IMR-90 (cell line): Measurements from ENCODE around the gene MYL10. TPM values are rescaled to one million over a fixed set of nuclear protein-coding genes. Genes with fewer than 3 reads are reported as not detected.

Experiments used
- ATAC-seq: fragments of 200-7000 bp; cut with Tn5 transposase; 2 replicates; pipeline ENCODE4 v1.9.1; 2020; ENCODE audit warnings: low read depth, mild to moderate bottlenecking, moderate library complexity
- BruUV-seq: library from RNA; stranded (reverse); fragments of 400-500 nt; replicated peaks from 2 replicates; lab custom pipeline; 2021; lab: Mats Ljungman, UMichigan
- CTCF ChIA-PET: fragments of 300-600 bp; formaldehyde crosslinking; extraction: SDS; loops from one replicate; lab custom pipeline; 2021; ENCODE audit warnings: antibody characterized with exemption; lab: Yijun Ruan, JAX
- POLR2A ChIA-PET: fragments of 300-600 bp; sonication (Branson Sonifier 250); formaldehyde crosslinking; loops from one replicate; lab custom pipeline; 2022; ENCODE audit warnings: antibody characterized with exemption; ENCODE audit not compliant: unreplicated experiment; lab: Charles Lee
- DNase-seq: peaks from one replicate; pipeline ENCODE4 v3.0.0; 2013
- H2AFZ ChIP-seq: replicated peaks from 2 replicates; pipeline ENCODE3; 2013; ENCODE audit warnings: low read length, mild to moderate bottlenecking; ENCODE audit not compliant: poor library complexity
- H2AK5ac ChIP-seq: 2 replicates; pipeline ENCODE4 v1.6.1; 2013; ENCODE audit warnings: low read depth, low read length, inconsistent platforms
- H2AK9ac ChIP-seq: replicated peaks from 2 replicates; pipeline ENCODE3; 2013; ENCODE audit warnings: mild to moderate bottlenecking, low read depth, low read length, moderate library complexity; ENCODE audit not compliant: poor library complexity
- H2BK120ac ChIP-seq: 2 replicates; pipeline ENCODE4 v1.6.1; 2013; ENCODE audit warnings: low read depth, low read length, inconsistent platforms
- H2BK15ac ChIP-seq: 3 replicates; pipeline ENCODE4 v1.6.1; 2013; ENCODE audit warnings: low read depth, low read length, inconsistent platforms
- H2BK20ac ChIP-seq: 2 replicates; pipeline ENCODE4 v1.6.1; 2013; ENCODE audit warnings: low read depth, mild to moderate bottlenecking, inconsistent platforms, low read length, moderate library complexity
- H2BK5ac ChIP-seq: 2 replicates; pipeline ENCODE4 v1.6.1; 2013; ENCODE audit warnings: mild to moderate bottlenecking, low read depth, low read length, inconsistent platforms; ENCODE audit not compliant: poor library complexity, severe bottlenecking
- H3K14ac ChIP-seq: replicated peaks from 2 replicates; pipeline ENCODE4 v1.6.1; 2013; ENCODE audit warnings: low read depth, low read length, inconsistent platforms
- H3K18ac ChIP-seq: 2 replicates; pipeline ENCODE4 v1.6.1; 2013; ENCODE audit warnings: low read depth, low read length, control low read depth
- H3K23ac ChIP-seq: 2 replicates; pipeline ENCODE4 v1.6.1; 2013; ENCODE audit warnings: low read depth, low read length, inconsistent platforms
- H3K27ac ChIP-seq: 2 replicates; pipeline ENCODE4 v1.5.1; 2013; ENCODE audit warnings: mild to moderate bottlenecking, control low read depth, low read length; ENCODE audit not compliant: insufficient read depth
- H3K27me3 ChIP-seq: 2 replicates; pipeline ENCODE4 v1.6.1; 2013; ENCODE audit warnings: low read length; ENCODE audit not compliant: control insufficient read depth, insufficient read depth
- H3K36me3 ChIP-seq: 2 replicates; pipeline ENCODE4 v1.6.1; 2013; ENCODE audit warnings: low read length, mixed read lengths; ENCODE audit not compliant: control insufficient read depth, insufficient read depth
- H3K4ac ChIP-seq: 2 replicates; pipeline ENCODE4 v1.6.1; 2013; ENCODE audit warnings: low read depth, low read length, inconsistent platforms
- H3K4me1 ChIP-seq: 2 replicates; pipeline ENCODE4 v1.6.1; 2013; ENCODE audit warnings: low read length, mixed read lengths; ENCODE audit not compliant: control insufficient read depth, insufficient read depth
- H3K4me2 ChIP-seq: 2 replicates; pipeline ENCODE4 v1.6.1; 2013; ENCODE audit warnings: low read depth, mild to moderate bottlenecking, control low read depth, low read length, moderate library complexity
- H3K4me3 ChIP-seq: 2 replicates; pipeline ENCODE4 v1.5.1; 2013; ENCODE audit warnings: low read depth, mild to moderate bottlenecking, control low read depth, low read length, moderate library complexity; ENCODE audit not compliant: insufficient read depth
- H3K56ac ChIP-seq: 2 replicates; pipeline ENCODE4 v1.6.1; 2013; ENCODE audit warnings: low read length, inconsistent platforms; ENCODE audit not compliant: insufficient read depth; ENCODE audit errors: extremely low read depth
- H3K79me1 ChIP-seq, 2 experiments: 2 replicates each; pipeline ENCODE4 v1.6.1; 2013; ENCODE audit warnings: low read length in 2 of 2, inconsistent platforms in 1 of 2, low read depth in 1 of 2
- H3K9ac ChIP-seq: 2 replicates; pipeline ENCODE4 v1.6.1; 2013; ENCODE audit warnings: low read depth, low read length, control low read depth
- H3K9me1 ChIP-seq: 2 replicates; pipeline ENCODE4 v1.6.1; 2013; ENCODE audit warnings: low read length, inconsistent platforms; ENCODE audit not compliant: insufficient read depth
- H3K9me3 ChIP-seq: 2 replicates; pipeline ENCODE4 v1.6.1; 2013; ENCODE audit warnings: low read length; ENCODE audit not compliant: control insufficient read depth, insufficient read depth
- H4K20me1 ChIP-seq: 2 replicates; pipeline ENCODE4 v1.6.1; 2013; ENCODE audit warnings: low read length, inconsistent platforms; ENCODE audit not compliant: insufficient read depth
- H4K5ac ChIP-seq: 2 replicates; pipeline ENCODE4 v1.6.1; 2013; ENCODE audit warnings: mild to moderate bottlenecking, low read depth, low read length, control low read depth
- H4K8ac ChIP-seq, 2 experiments: 2 replicates each; pipeline ENCODE4 v1.6.1; 2013; ENCODE audit warnings: low read depth in 2 of 2, low read length in 2 of 2, control low read depth in 1 of 2, inconsistent platforms in 1 of 2
- H4K91ac ChIP-seq: 2 replicates; pipeline ENCODE4 v1.6.1; 2013; ENCODE audit warnings: low read depth, low read length, inconsistent platforms; ENCODE audit not compliant: insufficient read depth
- BHLHE40 ChIP-seq: fragments of 150-350 bp; IDR thresholded peaks from 2 replicates; pipeline ENCODE4 v1.6.1; 2016; ENCODE audit warnings: mild to moderate bottlenecking, low read depth, low read length
- CEBPB ChIP-seq: IDR thresholded peaks from 2 replicates; pipeline ENCODE4 v1.6.1; 2012; ENCODE audit warnings: low read depth, low read length, improper control_type of control experiment
- CHD1 ChIP-seq: IDR thresholded peaks from 2 replicates; pipeline ENCODE4 v1.6.1; 2012; ENCODE audit warnings: low read depth, low read length, improper control_type of control experiment
- CTCF ChIP-seq: conservative IDR thresholded peaks from 2 replicates; pipeline ENCODE4 v1.5.1; 2012; ENCODE audit warnings: mild to moderate bottlenecking, low read depth, low read length, improper control_type of control experiment
- FOS ChIP-seq: fragments of 150-350 bp; IDR thresholded peaks from 2 replicates; pipeline ENCODE4 v1.6.1; 2016; ENCODE audit warnings: low read depth, low read length
- MAFK ChIP-seq: IDR thresholded peaks from 2 replicates; pipeline ENCODE4 v1.6.1; 2012; ENCODE audit warnings: low read depth, low read length, improper control_type of control experiment
- MXI1 ChIP-seq: IDR thresholded peaks from 2 replicates; pipeline ENCODE4 v1.6.1; 2012; ENCODE audit warnings: low read depth, mild to moderate bottlenecking, low read length, moderate library complexity, borderline replicate concordance
- NFE2L2 ChIP-seq: fragments of 150-350 bp; IDR thresholded peaks from 2 replicates; pipeline ENCODE4 v1.6.1; 2016; ENCODE audit warnings: low read depth, mild to moderate bottlenecking, low read length
- RCOR1 ChIP-seq: IDR thresholded peaks from 2 replicates; pipeline ENCODE4 v1.6.1; 2012; ENCODE audit warnings: mild to moderate bottlenecking, low read length, improper control_type of control experiment; ENCODE audit not compliant: insufficient replicate concordance
- RFX5 ChIP-seq: IDR thresholded peaks from 2 replicates; pipeline ENCODE4 v1.8.0; 2012; ENCODE audit warnings: low read depth, mild to moderate bottlenecking, low read length, moderate library complexity
- SMC3 ChIP-seq: fragments of 150-350 bp; IDR thresholded peaks from 2 replicates; pipeline ENCODE4 v1.6.1; 2016; ENCODE audit warnings: low read depth, mild to moderate bottlenecking, antibody characterized with exemption, low read length, moderate library complexity
- WGBS, 2 experiments: methylation state at CpG; one replicate each; pipeline versions ENCODE4 v1.1.5 to v1.1.7; 2013; ENCODE audit warnings: missing lambda C conversion rate in 2 of 2; ENCODE audit not compliant: insufficient read length in 1 of 2; ENCODE audit errors: extremely low coverage in 2 of 2; 5-methylcytosine and 5-hydroxymethylcytosine counted together
- dilution Hi-C: fragments of 300-500 bp; cut with HindIII; formaldehyde crosslinking; loops from one replicate; pipeline ENCODE4 v1.14.3; 2018; ENCODE audit warnings: low sequenced_read_pairs; ENCODE audit not compliant: unreplicated experiment
- in situ Hi-C: fragments of 300-500 bp; cut with MboI; formaldehyde crosslinking; loops from 3 replicates; pipeline ENCODE4 v1.14.3; 2019; ENCODE audit warnings: low sequenced_read_pairs, inconsistent platforms, mixed read lengths
- intact Hi-C: fragments of 100-400 bp; cut with micrococcal nuclease; formaldehyde crosslinking; loops from 2 replicates; pipeline ENCODE4 v1.10.0; 2022
- polyA plus RNA-seq, 3 experiments: library from polyadenylated mRNA; depleted of rRNA; stranded (reverse); fragments of >200 nt; gene quantifications; 2 replicates each; pipeline ENCODE4 v1.2.3, GENCODE V29; 2012; ENCODE audit warnings: low replicate concordance in 1 of 3
- total RNA-seq: library from RNA; depleted of rRNA; stranded (reverse); fragments of >200 nt; gene quantifications from 2 replicates; pipeline ENCODE4 v1.2.3, GENCODE V29; 2012
- TF ChIP-seq, protein P1 (sequence below): fragments of 150-350 bp; IDR thresholded peaks from 2 replicates; pipeline ENCODE4 v1.6.1; 2016; ENCODE audit warnings: low read depth, mild to moderate bottlenecking, low read length, moderate library complexity, borderline replicate concordance

MYL10 gene
- total and polyA plus RNA-seq, 2 of the 4 experiments (the other 2 are of a cell fraction): not detected

GRCh38 chr7:101666293-101666692, 37.2 kb upstream of the MYL10 start:
- 79% methylated on average over 2 of the region's 8 CpGs; no CpG with 5 or more reads in 1 of the 2 experiments for WGBS, 2 experiments
- dilution Hi-C loops (no loop called here), in situ Hi-C loops (no loop called here), intact Hi-C loops (no loop called here)
- Histone ChIP-seq H3K23ac (no peak overlapping the region), H3K36me3 (no peaks in the 10 kb centered on the region), H4K20me1 (no peaks in the 10 kb centered on the region), H2BK15ac (no peak overlapping the region), H3K27me3 (peaks cover 42% of the 10 kb centered on the region), H4K5ac (no peak overlapping the region), H3K4ac (no peak overlapping the region), H2AK5ac (no peak overlapping the region), H3K18ac (no peak overlapping the region), H3K4me1 (no peaks in the 10 kb centered on the region), H4K8ac (no peak overlapping the region), H3K56ac (no peak overlapping the region), H2AFZ (no peak overlapping the region), H2BK120ac (no peak overlapping the region), H3K14ac (no peak overlapping the region), H4K91ac (no peak overlapping the region), H3K79me1 (no peaks in the 10 kb centered on the region), H3K4me2 (no peak overlapping the region), H3K9me3 (peaks cover 4% of the 10 kb centered on the region), H2AK9ac (no peak overlapping the region), H3K4me3 (no peak overlapping the region), H3K9ac (no peak overlapping the region), H2BK5ac (no peak overlapping the region), H2BK20ac (no peak overlapping the region), H3K9me1 (no peaks in the 10 kb centered on the region), H3K27ac (no peak overlapping the region)
- ChIA-PET CTCF (no interaction called here), POLR2A (interaction anchor here (0.6 kb wide), 1 partner anchor 61 kb away, joined by 3 read pairs; no protein-coding TSS in a partner anchor)
- no TSS peak for BruUV-seq
- TF ChIP-seq BHLHE40 (no peak), CEBPB (no peak), CTCF (no peak), CHD1 (no peak), SMC3 (no peak), MXI1 (no peak), RFX5 (no peak), NFE2L2 (no peak), RCOR1 (no peak), MAFK (no peak), FOS (no peak)
- TF ChIP-seq, protein P1, sequence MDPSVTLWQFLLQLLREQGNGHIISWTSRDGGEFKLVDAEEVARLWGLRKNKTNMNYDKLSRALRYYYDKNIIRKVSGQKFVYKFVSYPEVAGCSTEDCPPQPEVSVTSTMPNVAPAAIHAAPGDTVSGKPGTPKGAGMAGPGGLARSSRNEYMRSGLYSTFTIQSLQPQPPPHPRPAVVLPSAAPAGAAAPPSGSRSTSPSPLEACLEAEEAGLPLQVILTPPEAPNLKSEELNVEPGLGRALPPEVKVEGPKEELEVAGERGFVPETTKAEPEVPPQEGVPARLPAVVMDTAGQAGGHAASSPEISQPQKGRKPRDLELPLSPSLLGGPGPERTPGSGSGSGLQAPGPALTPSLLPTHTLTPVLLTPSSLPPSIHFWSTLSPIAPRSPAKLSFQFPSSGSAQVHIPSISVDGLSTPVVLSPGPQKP: no peak
- no peak for ATAC-seq
- DNase-seq: no peak
